PC-9 (cell line): ENCODE data around the gene TOR1A. TPM values are rescaled to one million over a fixed set of nuclear protein-coding genes. Genes with fewer than 3 reads are reported as not detected.

Experiments used
- BruUV-seq: library from RNA; stranded (reverse); fragments of 400-500 nt; replicated peaks from 2 replicates; lab custom pipeline; 2021; lab: Mats Ljungman, UMichigan
- CTCF ChIA-PET: fragments of 300-600 bp; sonication (Branson Sonifier 250); formaldehyde crosslinking; loops from one replicate; lab custom pipeline; 2022; ENCODE audit warnings: antibody characterized with exemption; lab: Charles Lee
- POLR2A ChIA-PET: fragments of 300-600 bp; sonication (Branson Sonifier 250); formaldehyde crosslinking; loops from one replicate; lab custom pipeline; 2022; ENCODE audit warnings: antibody characterized with exemption; ENCODE audit not compliant: unreplicated experiment; lab: Charles Lee
- DNase-seq, 2 experiments: peaks; one replicate each; pipeline versions ENCODE4 v3.0.0 to v3.0.0-alpha.2; 2015 to 2022; ENCODE audit warnings: mixed read lengths in 1 of 2
- H2AFZ ChIP-seq: fragments of 200-600 bp; sonication (generic); 2 replicates; pipeline ENCODE4 v1.8.1; 2017; ENCODE audit warnings: antibody characterized with exemption
- H3F3A ChIP-seq: fragments of 200-600 bp; sonication (generic); 2 replicates; pipeline ENCODE4 v1.8.1; 2017; ENCODE audit warnings: antibody characterized with exemption, mild to moderate bottlenecking, low read depth; ENCODE audit not compliant: insufficient read depth
- H3K27ac ChIP-seq: fragments of 200-600 bp; sonication (generic); 2 replicates; pipeline ENCODE4 v1.6.1; 2016; ENCODE audit warnings: mixed run types
- H3K27me3 ChIP-seq: fragments of 200-600 bp; sonication (generic); 2 replicates; pipeline ENCODE4 v1.6.1; 2016; ENCODE audit warnings: low read depth, mixed run types; ENCODE audit not compliant: insufficient read depth
- H3K36me3 ChIP-seq: fragments of 200-600 bp; sonication (generic); 2 replicates; pipeline ENCODE4 v1.6.1; 2016; ENCODE audit warnings: low read depth, mixed run types
- H3K4me1 ChIP-seq: fragments of 200-600 bp; sonication (generic); replicated peaks from 2 replicates; pipeline ENCODE4 v1.6.1; 2016; ENCODE audit warnings: mixed run types; ENCODE audit not compliant: insufficient read depth
- H3K4me2 ChIP-seq: fragments of 200-600 bp; sonication (generic); 2 replicates; pipeline ENCODE4 v1.6.1; 2017; ENCODE audit warnings: mixed run types
- H3K4me3 ChIP-seq: fragments of 200-600 bp; sonication (generic); 2 replicates; pipeline ENCODE4 v1.6.1; 2016; ENCODE audit warnings: mixed run types
- H3K79me2 ChIP-seq: fragments of 200-600 bp; sonication (generic); 2 replicates; pipeline ENCODE4 v1.6.1; 2017; ENCODE audit warnings: low read depth, mixed run types
- H3K9me2 ChIP-seq: fragments of 200-600 bp; sonication (generic); 2 replicates; pipeline ENCODE4 v1.8.1; 2017; ENCODE audit warnings: mild to moderate bottlenecking; ENCODE audit not compliant: insufficient read depth
- H3K9me3 ChIP-seq: fragments of 200-600 bp; sonication (generic); 2 replicates; pipeline ENCODE4 v1.8.1; 2016; ENCODE audit warnings: low read depth; ENCODE audit not compliant: insufficient read depth
- H4K20me1 ChIP-seq: fragments of 200-600 bp; sonication (generic); 2 replicates; pipeline ENCODE4 v1.8.1; 2017; ENCODE audit not compliant: insufficient read depth
- CTCF ChIP-seq: fragments of 200-600 bp; sonication (generic); conservative IDR thresholded peaks from 2 replicates; pipeline ENCODE4 v1.6.1; 2017; ENCODE audit warnings: mixed run types, antibody characterized with exemption, mild to moderate bottlenecking, moderate library complexity
- EZH2 ChIP-seq: fragments of 200-600 bp; sonication (generic); IDR thresholded peaks from 2 replicates; pipeline ENCODE4 v1.8.0; 2017; ENCODE audit warnings: antibody characterized with exemption, low read depth
- intact Hi-C: fragments of 100-400 bp; cut with micrococcal nuclease; formaldehyde crosslinking; loops from one replicate; pipeline ENCODE4 v1.10.0; 2022; ENCODE audit not compliant: unreplicated experiment
- total RNA-seq: library from RNA; stranded (reverse); gene quantifications from 2 replicates; pipeline ENCODE4 v1.2.3, GENCODE V29; 2021

TOR1A gene
- total RNA-seq, 1 experiment from 2014 or later: 43.5 TPM

- POLR2A ChIA-PET: interaction anchor here (0.5 kb wide), 3 partner anchors 31 to 463 kb away, joined by 4 to 12 read pairs (median 5); no protein-coding TSS in a partner anchor
- Histone ChIP-seq H3K27me3 (no peaks in the 10 kb centered on the region), H3K4me1 (peaks cover 12% of the 10 kb centered on the region), H3F3A (no peaks in the 10 kb centered on the region; the same call in 1 of the 2 replicates), H3K9me3 (no peaks in the 10 kb centered on the region), H3K4me3 (no peak overlapping the region), H3K79me2 (peaks cover 25% of the 10 kb centered on the region), H3K9me2 (no peaks in the 10 kb centered on the region), H3K4me2 (no peak overlapping the region), H3K27ac (no peak overlapping the region), H2AFZ (no peak overlapping the region), H4K20me1 (no peaks in the 10 kb centered on the region), H3K36me3 (no peaks in the 10 kb centered on the region)
- no TSS peak for BruUV-seq
- TF ChIP-seq CTCF (no peak), EZH2 (no peak)
- CTCF ChIA-PET: no interaction called here
- intact Hi-C loops: loop anchor here (5.0 kb wide), 1 partner anchor 259 kb away; no protein-coding TSS in a partner anchor
- DNase-seq: peak; percentile 25 to 56
Measured at GRCh38 chr9:129838707-129839259, 14.8 kb upstream of the TOR1A start.

DNA sequence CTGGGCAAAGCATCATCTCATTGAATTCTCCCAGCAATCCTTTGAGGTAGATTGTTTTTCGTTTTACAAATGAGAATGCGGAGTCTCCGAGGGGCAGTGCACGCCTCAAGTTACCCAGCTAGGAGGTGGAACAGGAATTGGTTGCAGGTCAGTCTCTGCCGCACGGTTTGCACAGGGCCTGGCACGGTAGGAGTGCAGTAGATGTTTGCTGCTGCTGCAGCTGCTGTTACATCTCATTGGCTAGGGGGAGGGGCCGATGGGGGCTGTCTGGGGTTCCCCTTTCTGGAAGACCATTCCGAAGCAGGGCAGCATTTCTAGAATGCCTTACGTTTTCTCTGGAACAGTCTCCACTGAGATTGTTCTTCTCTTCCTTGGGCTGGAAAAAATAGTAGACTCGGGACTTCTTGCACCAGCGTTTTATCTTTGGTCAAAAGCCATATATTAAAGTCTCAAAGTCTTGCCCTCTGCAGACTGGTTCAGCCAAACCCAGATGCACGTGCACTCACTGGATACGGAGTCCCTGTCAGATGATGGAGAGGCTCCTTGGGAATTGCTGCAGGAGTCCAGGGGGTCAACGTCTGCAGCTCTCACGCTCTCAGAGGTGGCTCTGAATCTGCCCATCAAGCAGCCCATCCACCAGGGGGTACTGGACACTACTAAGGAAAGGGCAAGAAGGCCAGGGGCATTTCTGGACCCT is 12.5 kb upstream of the TOR1A start:
- Histone ChIP-seq H4K20me1 (no peaks in the 10 kb centered on the region), H3F3A (no peaks in the 10 kb centered on the region; the same call in 1 of the 2 replicates), H3K79me2 (peaks cover 32% of the 10 kb centered on the region), H3K9me2 (no peaks in the 10 kb centered on the region), H3K27me3 (no peaks in the 10 kb centered on the region), H2AFZ (peak overlapping the region; percentile 90), H3K4me1 (peaks cover 15% of the 10 kb centered on the region), H3K9me3 (no peaks in the 10 kb centered on the region), H3K36me3 (peaks cover 6% of the 10 kb centered on the region), H3K27ac (no peak overlapping the region), H3K4me2 (peak overlapping the region; percentile 98), H3K4me3 (peak overlapping the region; percentile 78)
- no peak for DNase-seq
- BruUV-seq: no TSS peak
- TF ChIP-seq CTCF (no peak), EZH2 (no peak)
- intact Hi-C loops: loop anchor here (5.0 kb wide), 1 partner anchor 261 kb away; no protein-coding TSS in a partner anchor
- ChIA-PET POLR2A (no interaction called here), CTCF (no interaction called here)

DNA sequence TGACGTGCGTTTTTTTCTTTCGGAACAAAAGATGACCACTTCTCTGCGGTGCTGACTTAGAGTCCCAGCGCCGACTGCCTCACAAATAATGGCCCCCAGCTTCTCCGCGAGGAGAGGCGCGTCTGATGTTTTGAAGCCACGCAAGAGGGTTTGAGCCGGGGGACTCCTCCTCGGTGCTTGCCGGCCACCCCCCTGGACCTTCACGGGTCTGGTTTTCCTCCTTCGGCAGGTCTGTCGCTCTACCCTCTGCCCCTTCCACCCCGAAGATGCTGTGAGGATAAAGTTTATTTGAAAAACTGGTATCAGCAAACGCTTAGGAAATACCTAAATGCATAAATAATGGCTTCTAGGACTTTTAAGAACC is 11.9 kb upstream of the TOR1A start:
- Histone ChIP-seq H3K4me1 (peaks cover 15% of the 10 kb centered on the region), H3K4me3 (peak overlapping the region; percentile 78), H3K9me2 (no peaks in the 10 kb centered on the region), H3K36me3 (peaks cover 13% of the 10 kb centered on the region), H2AFZ (peak overlapping the region; percentile 90), H3K4me2 (peak overlapping the region; percentile 98), H3K9me3 (no peaks in the 10 kb centered on the region), H4K20me1 (no peaks in the 10 kb centered on the region), H3F3A (no peaks in the 10 kb centered on the region; the same call in 1 of the 2 replicates), H3K27me3 (no peaks in the 10 kb centered on the region), H3K27ac (no peak overlapping the region), H3K79me2 (peaks cover 32% of the 10 kb centered on the region)
- intact Hi-C loops: loop anchor here (1.0 to 5.0 kb wide), 3 partner anchors 12 to 261 kb away; partner anchors contain the start of gene TOR1A
- no peak for TF ChIP-seq CTCF
- TF ChIP-seq EZH2: no peak
- ChIA-PET POLR2A (no interaction called here), CTCF (no interaction called here)
- BruUV-seq: TSS peak; percentile 61
- no peak for DNase-seq
